Measurements from ENCODE around the gene SARDH.

- no peak for TF ChIP-seq CTCF (IDR thresholded peaks at IDR 0.05)
- TF ChIP-seq POLR2AphosphoS5 (IDR thresholded peaks at IDR 0.05) = no peak
- TF ChIP-seq EP300 (IDR thresholded peaks at IDR 0.05) = no peak
These were observed 115.6 kb downstream of the SARDH start for GRCh38 chr9:133622555-133622954.
